HG02938 (cell line): ENCODE data around the gene ATP2A1.
A peak's percentile ranks its signal among the peaks of the same experiment; 100 is the strongest.

Source experiments
- ATAC-seq: cut with Tn5 transposase; IDR thresholded peaks from one replicate; pipeline ENCODE4 v1.9.1; 2021; ENCODE audit warnings: mild to moderate bottlenecking, moderate library complexity; ENCODE audit not compliant: unreplicated experiment

ATP2A1 gene

DNA sequence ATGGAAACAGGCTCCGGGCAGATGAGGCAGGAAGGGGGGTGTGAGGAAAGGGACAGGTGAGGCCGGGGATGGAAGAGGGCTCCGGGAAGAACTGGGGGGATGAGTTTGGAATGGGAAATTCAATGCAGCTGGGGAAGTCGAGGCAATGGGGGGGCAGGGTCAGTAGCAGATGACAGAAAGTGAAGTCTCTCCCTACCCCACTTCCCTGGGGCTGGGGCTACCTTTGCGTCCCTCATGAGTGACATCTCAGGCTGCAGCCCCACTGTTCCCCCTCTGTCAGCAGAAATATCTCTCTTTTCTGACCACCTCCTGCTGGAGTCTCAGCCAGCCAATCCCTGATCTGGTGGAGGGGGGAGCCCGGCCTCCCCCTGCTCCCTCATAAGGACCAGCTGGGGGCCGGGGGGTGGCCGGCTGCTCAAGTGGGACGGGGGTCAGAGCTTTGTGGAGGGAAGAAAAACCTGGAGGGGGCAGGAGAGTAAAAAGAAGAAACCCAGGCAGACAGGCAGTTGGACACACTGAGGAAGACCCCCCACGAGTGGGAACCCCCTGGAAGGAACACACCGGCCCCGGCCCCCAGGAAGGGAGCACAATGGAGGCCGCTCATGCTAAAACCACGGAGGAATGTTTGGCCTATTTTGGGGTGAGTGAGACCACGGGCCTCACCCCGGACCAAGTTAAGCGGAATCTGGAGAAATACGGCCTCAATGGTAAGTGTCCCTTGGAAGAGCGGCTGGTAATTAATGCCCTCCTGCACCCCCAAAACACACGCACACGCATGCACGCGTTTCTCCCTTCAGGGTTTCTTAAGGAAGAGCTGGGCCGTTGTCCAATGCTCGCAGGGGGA, at the start of gene ATP2A1:
Gene ATP2A1, plus strand, starts transcription at position 406 of the 844 bp plus-strand sequence. Its CDS starts 184 bp downstream, at position 590.
- no peak for ATAC-seq

- ATAC-seq, result no peak
These were observed 48.5 kb upstream of the ATP2A1 start for GRCh38 chr16:28829747-28830146.

- no peak for ATAC-seq
These were observed 47.8 kb upstream of the ATP2A1 start for GRCh38 chr16:28830531-28830930.

- ATAC-seq, result no peak
These were observed 43.9 kb upstream of the ATP2A1 start for GRCh38 chr16:28834349-28834748.

DNA sequence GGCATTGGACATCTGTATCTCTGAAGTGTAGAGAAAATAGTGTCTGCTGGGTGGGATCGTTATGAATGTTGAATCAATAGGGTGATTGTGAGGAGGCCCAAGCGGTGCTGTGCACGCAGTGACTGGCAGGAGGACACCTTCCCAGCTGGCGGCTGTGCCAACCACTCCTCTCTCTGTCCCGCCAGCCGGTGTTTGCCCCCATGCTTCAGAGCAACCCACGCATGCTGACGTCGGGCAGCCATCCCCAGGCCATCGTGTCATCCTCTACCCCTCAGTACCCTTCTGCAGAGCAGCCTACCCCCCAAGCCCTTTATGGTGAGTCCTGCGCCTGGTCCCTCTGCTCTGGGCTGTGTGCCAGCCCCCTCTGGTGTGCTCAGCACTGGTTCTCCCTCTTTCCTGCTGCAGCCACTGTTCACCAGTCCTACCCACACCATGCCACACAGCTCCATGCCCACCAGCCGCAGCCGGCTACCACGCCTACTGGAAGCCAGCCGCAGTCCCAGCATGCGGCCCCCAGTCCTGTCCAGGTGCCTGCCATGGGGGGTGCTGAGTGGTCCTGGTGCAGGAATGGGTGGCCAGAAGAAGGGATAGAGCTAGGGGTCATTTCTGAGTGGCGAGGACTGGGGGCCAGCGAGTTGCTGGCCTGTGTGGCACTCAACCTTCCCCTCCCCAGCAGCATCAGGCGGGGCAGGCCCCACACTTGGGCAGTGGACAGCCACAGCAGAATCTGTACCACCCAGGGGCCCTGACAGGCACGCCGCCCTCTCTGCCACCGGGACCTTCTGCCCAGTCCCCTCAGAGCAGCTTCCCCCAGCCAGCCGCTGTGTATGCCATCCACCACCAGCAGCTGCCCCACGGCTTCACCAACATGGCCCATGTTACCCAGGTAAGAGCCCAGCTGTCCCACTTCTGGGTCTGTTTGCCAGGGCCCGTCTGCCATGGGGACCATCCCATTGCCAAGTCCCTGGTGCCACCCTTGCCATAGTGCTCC, 43.1 kb upstream of the ATP2A1 start:
- ATAC-seq, result no peak

DNA sequence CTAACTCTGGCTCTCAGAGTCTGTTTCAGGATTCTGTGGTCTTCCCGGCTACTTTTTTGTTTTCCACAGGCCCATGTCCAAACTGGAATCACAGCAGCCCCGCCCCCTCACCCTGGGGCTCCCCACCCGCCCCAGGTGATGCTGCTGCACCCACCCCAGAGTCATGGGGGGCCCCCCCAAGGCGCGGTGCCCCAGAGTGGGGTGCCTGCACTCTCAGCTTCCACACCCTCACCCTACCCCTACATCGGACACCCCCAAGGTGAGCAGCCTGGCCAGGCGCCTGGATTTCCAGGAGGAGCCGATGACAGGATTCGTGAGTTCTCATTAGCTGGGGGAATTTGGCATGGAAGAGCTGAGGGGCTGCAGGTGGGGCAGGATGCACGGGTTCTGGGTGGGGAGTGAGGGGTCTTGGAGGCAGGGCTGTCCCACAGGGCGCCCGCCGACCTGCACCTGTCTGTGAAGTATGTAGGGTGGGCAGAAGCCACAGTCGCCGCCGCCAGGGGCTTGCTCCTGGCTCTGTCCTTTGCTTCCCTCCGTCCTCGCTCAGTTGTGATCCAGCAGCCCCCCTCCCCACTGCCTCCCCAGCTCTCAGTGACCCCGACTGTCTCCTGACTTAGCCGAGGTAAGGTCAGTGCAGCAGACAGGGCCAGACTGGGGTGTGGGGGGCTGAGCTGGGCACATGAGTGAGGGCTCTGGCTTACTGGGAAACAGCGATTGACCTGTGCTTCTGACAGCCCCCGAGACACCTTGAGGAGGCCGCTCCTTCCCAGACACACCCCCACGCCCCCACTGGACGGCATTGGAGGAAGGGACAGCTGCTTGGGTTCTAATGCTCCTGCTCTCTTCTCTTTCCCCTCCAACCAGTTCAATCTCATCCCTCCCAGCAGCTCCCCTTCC, 42.2 kb upstream of the ATP2A1 start:
- ATAC-seq, result no peak

DNA sequence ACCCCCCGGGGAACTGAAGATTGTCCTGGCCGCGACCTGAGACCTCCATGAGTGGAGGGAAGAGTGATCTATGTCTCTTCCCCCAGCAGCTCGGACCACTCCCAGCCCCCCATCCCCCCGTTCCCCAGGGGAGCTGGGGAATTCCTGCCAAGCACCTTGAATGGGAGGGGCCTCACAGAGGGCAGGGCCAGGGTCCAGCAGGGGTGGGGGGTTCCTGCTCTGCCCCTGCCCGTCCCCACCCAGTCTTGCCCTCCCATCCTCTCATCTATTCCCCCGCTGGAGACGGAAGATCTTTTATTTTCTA, 41.6 kb upstream of the ATP2A1 start:
- no peak for ATAC-seq

GRCh38 chr16:28837672-28838557, 40.4 kb upstream of the ATP2A1 start:
- ATAC-seq, result no peak

DNA sequence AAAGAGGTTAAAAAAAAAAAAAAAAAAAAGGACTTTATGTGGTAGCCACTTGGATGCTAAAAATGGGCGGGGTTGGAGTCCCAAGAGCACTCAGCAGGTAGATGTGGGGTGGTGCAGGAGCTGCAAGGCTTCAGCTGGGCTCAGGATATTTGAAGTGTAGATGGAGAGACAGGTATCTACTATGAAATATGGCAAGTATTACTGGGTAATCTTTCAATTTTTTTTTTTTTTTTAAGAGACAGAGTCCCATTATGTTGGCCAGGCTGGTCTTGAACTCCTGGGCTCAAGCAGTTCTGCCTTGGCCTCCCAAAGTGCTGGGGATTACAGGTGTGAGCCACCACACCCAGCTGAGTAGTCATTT, 39.8 kb upstream of the ATP2A1 start:
- no peak for ATAC-seq

DNA sequence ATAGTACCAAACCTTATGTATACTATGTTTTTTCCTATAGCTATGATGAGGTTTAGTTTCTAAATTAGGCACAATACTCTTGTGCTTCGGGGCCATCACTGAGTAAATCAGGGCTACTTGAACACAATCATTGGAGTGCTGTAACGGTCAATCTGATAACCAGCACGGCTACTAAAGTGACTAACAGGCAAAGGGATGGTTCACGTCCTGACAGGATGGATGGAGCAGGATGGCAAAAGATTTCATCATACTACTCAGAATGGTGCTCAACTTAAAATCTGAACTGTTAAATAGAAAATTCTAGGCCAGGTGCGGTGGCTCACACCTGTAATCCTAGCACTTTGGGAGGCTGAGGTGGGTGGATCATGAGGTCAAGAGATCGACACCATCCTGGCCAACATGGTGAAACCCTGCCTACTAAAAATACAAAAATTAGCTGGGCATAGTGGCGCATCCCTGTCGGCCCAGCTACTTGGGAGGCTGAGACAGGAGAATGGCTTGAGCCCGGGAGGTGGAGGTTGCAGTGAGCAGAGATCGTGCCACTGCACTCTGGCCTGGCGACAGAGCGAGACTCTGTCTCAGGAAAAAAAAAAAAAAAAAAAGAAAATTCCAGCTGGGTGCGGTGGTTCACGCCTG, 39.2 kb upstream of the ATP2A1 start:
- ATAC-seq, result no peak

- no peak for ATAC-seq
These were observed 38.4 kb upstream of the ATP2A1 start for GRCh38 chr16:28839899-28840298.

DNA sequence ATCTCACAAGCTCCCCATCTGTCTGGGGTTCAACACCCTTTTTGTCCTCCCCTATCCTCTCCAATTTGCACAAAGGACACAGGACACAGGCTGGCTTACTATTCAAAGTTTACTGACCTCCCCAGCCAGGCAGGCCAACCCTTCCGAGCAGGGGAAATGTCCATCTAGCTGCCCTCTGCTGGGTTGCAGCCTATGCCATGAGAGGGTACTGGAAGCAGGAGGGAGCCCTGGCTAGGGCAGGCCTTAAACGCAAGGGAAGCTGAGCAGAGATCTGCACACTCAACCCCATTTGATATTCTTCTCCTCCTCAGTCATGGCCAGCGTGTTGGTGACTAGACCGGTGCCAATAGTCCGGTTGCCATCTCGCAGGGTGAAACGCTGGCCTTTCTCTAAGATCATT, 35.6 kb upstream of the ATP2A1 start:
- ATAC-seq, result no peak

DNA sequence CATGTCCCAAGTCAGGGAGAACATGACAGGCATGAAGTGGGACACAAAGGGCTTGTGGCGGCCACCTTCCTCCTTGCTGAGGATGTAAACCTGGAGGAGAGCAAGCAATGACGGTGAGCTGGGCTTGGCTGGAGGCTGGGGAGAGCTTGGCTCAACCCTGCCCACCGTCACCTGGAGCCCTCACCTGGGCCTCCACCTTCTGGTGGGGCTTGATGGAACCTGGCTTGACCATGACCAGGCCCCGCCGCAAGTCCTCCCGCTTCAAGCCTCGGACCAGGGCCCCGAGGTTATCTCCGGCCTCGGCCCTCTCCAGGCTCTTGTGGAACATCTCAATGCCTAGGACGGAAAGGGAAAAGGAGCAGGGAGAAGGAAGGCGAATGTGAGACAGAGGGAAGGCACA, 34.5 kb upstream of the ATP2A1 start:
- no peak for ATAC-seq

DNA sequence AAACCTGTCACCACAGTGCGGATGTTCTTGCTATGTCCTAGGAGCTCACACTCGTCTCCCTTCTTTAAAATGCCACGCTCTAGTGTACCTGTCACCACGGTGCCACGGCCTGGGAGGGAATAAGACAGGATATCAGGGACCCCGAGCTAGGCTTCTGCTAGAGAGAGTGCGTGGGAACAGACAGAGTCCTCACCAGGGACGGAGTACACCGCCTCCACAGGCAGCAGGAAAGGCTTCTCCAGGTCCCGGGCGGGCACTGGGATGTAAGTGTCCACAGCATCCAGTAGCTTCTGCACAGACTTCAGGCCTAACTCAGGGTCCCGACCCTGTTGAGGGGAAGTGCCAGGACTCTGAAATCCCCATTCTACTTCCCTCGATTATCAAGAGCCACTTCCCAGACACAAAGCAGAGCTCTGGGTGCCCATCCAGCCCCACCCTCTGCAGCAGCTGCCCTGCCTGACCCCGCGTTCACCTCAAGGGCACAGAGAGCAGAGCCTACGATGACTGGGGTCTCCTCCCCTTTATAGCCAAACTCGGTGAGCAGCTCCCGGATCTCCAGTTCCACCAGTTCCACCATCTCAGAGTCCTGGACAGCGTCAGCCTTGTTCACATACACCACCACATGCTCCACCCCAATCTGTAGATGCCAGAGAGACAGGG, 33.9 kb upstream of the ATP2A1 start:
- no peak for ATAC-seq

DNA sequence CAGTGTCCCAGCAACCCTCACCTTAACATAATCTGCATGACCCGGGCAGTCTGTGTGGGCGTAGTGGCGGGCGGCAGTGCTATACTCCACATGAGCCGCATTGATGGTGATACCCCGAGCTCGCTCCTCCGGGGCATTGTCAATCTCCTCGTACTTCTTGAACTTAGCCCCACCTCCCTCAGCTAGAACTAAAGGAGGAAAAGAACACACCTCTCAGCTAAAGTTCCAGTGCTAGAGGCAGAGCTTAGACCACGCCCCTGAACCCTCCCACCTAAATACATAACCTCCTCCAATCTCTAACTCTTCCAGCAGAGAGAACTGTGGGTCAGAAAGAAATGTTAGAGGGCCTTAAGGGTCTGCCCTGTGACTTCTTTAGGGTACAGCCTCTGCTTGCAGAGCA, 33.0 kb upstream of the ATP2A1 start:
- ATAC-seq, result no peak

DNA sequence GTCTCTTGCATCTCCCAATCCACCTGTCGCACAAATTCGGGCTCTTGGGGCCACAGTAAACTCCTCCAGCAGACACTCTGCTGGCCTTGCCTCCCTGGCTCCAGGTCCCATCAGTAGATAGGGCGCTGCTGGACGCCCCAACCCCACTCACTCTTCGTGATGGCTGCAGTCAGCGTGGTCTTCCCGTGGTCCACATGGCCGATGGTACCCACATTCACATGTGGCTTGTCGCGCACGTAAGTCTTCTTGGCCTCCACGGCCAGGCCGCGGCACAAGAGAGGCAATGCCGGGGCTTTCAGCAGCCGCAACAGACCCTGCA, 32.6 kb upstream of the ATP2A1 start:
- ATAC-seq, result no peak

- peak; percentile 86 for ATAC-seq
These were observed 32.0 kb upstream of the ATP2A1 start, which contains the start of gene TUFM for GRCh38 chr16:28846080-28846932. TSS of gene TUFM (minus strand) at chr16:28846348. CDS start at chr16:28846269, 79 bp downstream.

GRCh38 chr16:28846933-28847273, 31.4 kb upstream of the ATP2A1 start:
- ATAC-seq, result no peak
